Measurements from ENCODE around the gene PLXNA3. TPM values are rescaled to one million over a fixed set of nuclear protein-coding genes. Genes with fewer than 3 reads are reported as not detected.

The PLXNA3 gene
- total RNA-seq, 2 experiments from 2014 or later = 5.9 to 7.6 TPM

- Mint-ChIP-seq H3K4me3 (peak overlapping the region; percentile 83), H3K9me3 (no peaks in the 10 kb centered on the region), H3K27ac (no peak overlapping the region), H3K36me3 (ENCODE audit: low read depth) (peaks cover 1% of the 10 kb centered on the region), H3K27me3 (ENCODE audit: low read depth) (no peaks in the 10 kb centered on the region), H3K4me1 (ENCODE audit: low read depth) (peaks cover 18% of the 10 kb centered on the region)
- intact Hi-C loops (cut with micrococcal nuclease) = loop anchor here (2.0 to 5.0 kb wide), 3 partner anchors 30 to 140 kb away; partner anchors contain the start of genes EMD, G6PD, IKBKG and LAGE3
- CTCF ChIA-PET = interaction anchor here (2.1 kb wide), 1 partner anchor 10 kb away, joined by 7 read pairs; no protein-coding TSS in a partner anchor
- no peak for DNase-seq
These were observed 59.2 kb downstream of the PLXNA3 start for GRCh38 chrX:154517101-154517781.

GRCh38 chrX:154519389-154519788 lies 61.3 kb downstream of the PLXNA3 start:
- peaks cover 1% of the 10 kb centered on the region for H3K36me3 Mint-ChIP-seq (ENCODE audit: low read depth)
- intact Hi-C loops (cut with micrococcal nuclease) = loop anchor here (5.0 kb wide), 1 partner anchor 142 kb away; the partner anchor contains the start of gene EMD
- no peaks in the 10 kb centered on the region for H3K9me3 Mint-ChIP-seq
- CTCF ChIA-PET = interaction anchor here (1.2 kb wide), 1 partner anchor 7 kb away, joined by 4 read pairs; no protein-coding TSS in a partner anchor
- DNase-seq = no peak
- no peak overlapping the region for H3K4me3 Mint-ChIP-seq
- no peaks in the 10 kb centered on the region for H3K27me3 Mint-ChIP-seq (ENCODE audit: low read depth)
- peaks cover 5% of the 10 kb centered on the region for H3K4me1 Mint-ChIP-seq (ENCODE audit: low read depth)
- no peak overlapping the region for H3K27ac Mint-ChIP-seq

- Mint-ChIP-seq H3K4me1 (ENCODE audit: low read depth) (peaks cover 15% of the 10 kb centered on the region), H3K27me3 (ENCODE audit: low read depth) (no peaks in the 10 kb centered on the region), H3K4me3 (no peak overlapping the region), H3K27ac (peak overlapping the region; percentile 66), H3K36me3 (ENCODE audit: low read depth) (no peaks in the 10 kb centered on the region), H3K9me3 (no peaks in the 10 kb centered on the region)
- intact Hi-C loops (cut with micrococcal nuclease) = loop anchor here (2.0 to 5.0 kb wide), 2 partner anchors 21 to 129 kb away; partner anchors contain the start of genes G6PD, IKBKG and RPL10
- CTCF ChIA-PET = interaction anchor here (0.8 to 1.3 kb wide), 3 partner anchors 7 to 35 kb away, joined by 3 to 6 read pairs (median 4); partner anchors contain the start of gene SLC10A3
- peak; percentile 12 for DNase-seq
These were observed 67.8 kb downstream of the PLXNA3 start for GRCh38 chrX:154525606-154526490.

- intact Hi-C loops (cut with micrococcal nuclease) = loop anchor here (2.0 to 5.0 kb wide), 2 partner anchors 20 to 130 kb away; partner anchors contain the start of genes G6PD, IKBKG and RPL10
- Mint-ChIP-seq H3K27me3 (ENCODE audit: low read depth) (no peaks in the 10 kb centered on the region), H3K9me3 (no peaks in the 10 kb centered on the region), H3K4me1 (ENCODE audit: low read depth) (peaks cover 15% of the 10 kb centered on the region), H3K27ac (peak overlapping the region; percentile 79), H3K36me3 (ENCODE audit: low read depth) (peaks cover 3% of the 10 kb centered on the region), H3K4me3 (no peak overlapping the region)
- peak; percentile 84 for DNase-seq
- CTCF ChIA-PET = interaction anchor here (0.6 to 2.2 kb wide), 15 partner anchors 8 to 866 kb away, joined by 3 to 8 read pairs (median 4); partner anchors contain the start of gene FAM3A
These were observed 69.0 kb downstream of the PLXNA3 start for GRCh38 chrX:154526901-154527675.

Small RNA genes within 50 kb of the gene (microRNA-seq; reads per million reads assigned to microRNA genes)
- not detected for gene MIR6858 (ENCODE audit: borderline microRNAs expressed, borderline replicate concordance)

Other genes starting within 250 kb of the PLXNA3 start
- gene OPN1MW2, start 238.5 kb upstream of the PLXNA3 start, total RNA-seq = not detected
- gene OPN1MW3, start 200.7 kb upstream of the PLXNA3 start, total RNA-seq = not detected
- gene TEX28, start 163.2 kb upstream of the PLXNA3 start, total RNA-seq = not detected
- not detected for gene TKTL1, start 162.5 kb upstream of the PLXNA3 start, total RNA-seq
- 100 to 1,000 TPM; 398 to 404 TPM for gene FLNA, start 83.6 kb upstream of the PLXNA3 start, total RNA-seq
- 10 to 100 TPM; 62.7 to 70.0 TPM for gene EMD, start 79.0 kb upstream of the PLXNA3 start, total RNA-seq
- gene RPL10, start 59.9 kb upstream of the PLXNA3 start, total RNA-seq = 1,000 to 10,000 TPM; 3,331 to 3,466 TPM
- 1 to 10 TPM; 7.9 to 9.0 TPM for gene DNASE1L1, start 49.0 kb upstream of the PLXNA3 start, total RNA-seq
- gene TAFAZZIN, start 46.7 kb upstream of the PLXNA3 start, total RNA-seq = 10 to 100 TPM; 63.7 to 66.5 TPM
- 10 to 100 TPM; 20.3 to 21.1 TPM for gene ATP6AP1, start 29.6 kb upstream of the PLXNA3 start, total RNA-seq
- gene GDI1, start 21.1 kb upstream of the PLXNA3 start, total RNA-seq = 10 to 100 TPM; 93.6 to 96.9 TPM
- 10 to 100 TPM; 39.7 to 43.7 TPM for gene FAM50A, start 14.1 kb upstream of the PLXNA3 start, total RNA-seq
- 10 to 100 TPM; 42.3 to 42.8 TPM for gene LAGE3, start 21.0 kb downstream of the PLXNA3 start, total RNA-seq
- 10 to 100 TPM; 37.4 to 38.2 TPM for gene UBL4A, start 28.3 kb downstream of the PLXNA3 start, total RNA-seq
- 1 to 10 TPM; 6.7 to 6.9 TPM for gene SLC10A3, start 32.3 kb downstream of the PLXNA3 start, total RNA-seq
- 10 to 100 TPM; 17.8 to 21.4 TPM for gene FAM3A, start 58.0 kb downstream of the PLXNA3 start, total RNA-seq
- gene G6PD, start 88.6 kb downstream of the PLXNA3 start, total RNA-seq = 10 to 100 TPM; 63.7 to 64.4 TPM
- gene IKBKG, start 89.3 kb downstream of the PLXNA3 start, total RNA-seq = 10 to 100 TPM; 42.2 to 42.6 TPM
- gene CTAG1A, start 126.9 kb downstream of the PLXNA3 start, total RNA-seq = not detected
- gene CTAG1B, start 161.0 kb downstream of the PLXNA3 start, total RNA-seq = not detected
- gene CTAG2, start 195.3 kb downstream of the PLXNA3 start, total RNA-seq = not detected